HL-60 (cell line): ENCODE data around the gene NOS1.

Source experiments
- POLR2AphosphoS5 ChIP-seq: IDR thresholded peaks from 2 replicates; pipeline ENCODE4 v1.6.1; 2012; ENCODE audit warnings: low read depth
- TF ChIP-seq, protein P1 (sequence below): IDR thresholded peaks from one replicate; pipeline ENCODE4 v1.5.1; 2011; ENCODE audit warnings: low read length, control low read depth, inconsistent platforms; ENCODE audit not compliant: insufficient read depth
- TF ChIP-seq, protein P2 (sequence below): IDR thresholded peaks from 2 replicates; pipeline ENCODE4 v1.6.1; 2012; ENCODE audit warnings: low read depth; ENCODE audit not compliant: insufficient replicate concordance

DNA sequence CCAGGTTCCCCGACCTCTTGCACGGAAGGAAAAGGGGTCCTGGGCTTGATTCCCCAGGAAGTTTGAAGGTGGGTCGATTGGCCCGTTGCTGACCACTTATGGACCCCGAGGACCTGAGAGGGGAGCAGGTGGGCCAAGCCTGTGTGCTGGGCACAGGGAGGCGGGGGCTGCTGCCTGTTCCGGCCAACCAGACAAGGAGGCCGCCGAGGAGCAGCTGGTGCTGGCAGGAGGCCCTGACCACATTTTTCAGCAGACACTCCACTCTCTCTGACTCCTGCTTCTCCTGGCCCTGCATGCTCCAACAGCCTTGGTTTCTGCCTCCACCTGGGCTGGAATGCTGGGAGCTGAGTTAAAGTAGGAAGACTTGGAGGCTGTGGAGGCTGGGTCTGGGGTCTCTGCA lies 42.8 kb downstream of the NOS1 start:
- TF ChIP-seq, protein P1, sequence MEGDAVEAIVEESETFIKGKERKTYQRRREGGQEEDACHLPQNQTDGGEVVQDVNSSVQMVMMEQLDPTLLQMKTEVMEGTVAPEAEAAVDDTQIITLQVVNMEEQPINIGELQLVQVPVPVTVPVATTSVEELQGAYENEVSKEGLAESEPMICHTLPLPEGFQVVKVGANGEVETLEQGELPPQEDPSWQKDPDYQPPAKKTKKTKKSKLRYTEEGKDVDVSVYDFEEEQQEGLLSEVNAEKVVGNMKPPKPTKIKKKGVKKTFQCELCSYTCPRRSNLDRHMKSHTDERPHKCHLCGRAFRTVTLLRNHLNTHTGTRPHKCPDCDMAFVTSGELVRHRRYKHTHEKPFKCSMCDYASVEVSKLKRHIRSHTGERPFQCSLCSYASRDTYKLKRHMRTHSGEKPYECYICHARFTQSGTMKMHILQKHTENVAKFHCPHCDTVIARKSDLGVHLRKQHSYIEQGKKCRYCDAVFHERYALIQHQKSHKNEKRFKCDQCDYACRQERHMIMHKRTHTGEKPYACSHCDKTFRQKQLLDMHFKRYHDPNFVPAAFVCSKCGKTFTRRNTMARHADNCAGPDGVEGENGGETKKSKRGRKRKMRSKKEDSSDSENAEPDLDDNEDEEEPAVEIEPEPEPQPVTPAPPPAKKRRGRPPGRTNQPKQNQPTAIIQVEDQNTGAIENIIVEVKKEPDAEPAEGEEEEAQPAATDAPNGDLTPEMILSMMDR: no peak
- TF ChIP-seq POLR2AphosphoS5: no peak
- TF ChIP-seq, protein P2, sequence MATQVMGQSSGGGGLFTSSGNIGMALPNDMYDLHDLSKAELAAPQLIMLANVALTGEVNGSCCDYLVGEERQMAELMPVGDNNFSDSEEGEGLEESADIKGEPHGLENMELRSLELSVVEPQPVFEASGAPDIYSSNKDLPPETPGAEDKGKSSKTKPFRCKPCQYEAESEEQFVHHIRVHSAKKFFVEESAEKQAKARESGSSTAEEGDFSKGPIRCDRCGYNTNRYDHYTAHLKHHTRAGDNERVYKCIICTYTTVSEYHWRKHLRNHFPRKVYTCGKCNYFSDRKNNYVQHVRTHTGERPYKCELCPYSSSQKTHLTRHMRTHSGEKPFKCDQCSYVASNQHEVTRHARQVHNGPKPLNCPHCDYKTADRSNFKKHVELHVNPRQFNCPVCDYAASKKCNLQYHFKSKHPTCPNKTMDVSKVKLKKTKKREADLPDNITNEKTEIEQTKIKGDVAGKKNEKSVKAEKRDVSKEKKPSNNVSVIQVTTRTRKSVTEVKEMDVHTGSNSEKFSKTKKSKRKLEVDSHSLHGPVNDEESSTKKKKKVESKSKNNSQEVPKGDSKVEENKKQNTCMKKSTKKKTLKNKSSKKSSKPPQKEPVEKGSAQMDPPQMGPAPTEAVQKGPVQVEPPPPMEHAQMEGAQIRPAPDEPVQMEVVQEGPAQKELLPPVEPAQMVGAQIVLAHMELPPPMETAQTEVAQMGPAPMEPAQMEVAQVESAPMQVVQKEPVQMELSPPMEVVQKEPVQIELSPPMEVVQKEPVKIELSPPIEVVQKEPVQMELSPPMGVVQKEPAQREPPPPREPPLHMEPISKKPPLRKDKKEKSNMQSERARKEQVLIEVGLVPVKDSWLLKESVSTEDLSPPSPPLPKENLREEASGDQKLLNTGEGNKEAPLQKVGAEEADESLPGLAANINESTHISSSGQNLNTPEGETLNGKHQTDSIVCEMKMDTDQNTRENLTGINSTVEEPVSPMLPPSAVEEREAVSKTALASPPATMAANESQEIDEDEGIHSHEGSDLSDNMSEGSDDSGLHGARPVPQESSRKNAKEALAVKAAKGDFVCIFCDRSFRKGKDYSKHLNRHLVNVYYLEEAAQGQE: no peak
